GM19438 (cell line): Measurements from ENCODE around the gene MYO18A.
"Not testable (repeated sequence)": the region's sequence is repeated elsewhere in the genome, so short reads cannot be mapped to it uniquely, and the experiment has no call there.

Source experiments
- ATAC-seq: cut with Tn5 transposase; IDR thresholded peaks from one replicate; pipeline ENCODE4 v1.9.1; 2021; ENCODE audit warnings: low read depth; ENCODE audit not compliant: unreplicated experiment

The MYO18A gene

DNA sequence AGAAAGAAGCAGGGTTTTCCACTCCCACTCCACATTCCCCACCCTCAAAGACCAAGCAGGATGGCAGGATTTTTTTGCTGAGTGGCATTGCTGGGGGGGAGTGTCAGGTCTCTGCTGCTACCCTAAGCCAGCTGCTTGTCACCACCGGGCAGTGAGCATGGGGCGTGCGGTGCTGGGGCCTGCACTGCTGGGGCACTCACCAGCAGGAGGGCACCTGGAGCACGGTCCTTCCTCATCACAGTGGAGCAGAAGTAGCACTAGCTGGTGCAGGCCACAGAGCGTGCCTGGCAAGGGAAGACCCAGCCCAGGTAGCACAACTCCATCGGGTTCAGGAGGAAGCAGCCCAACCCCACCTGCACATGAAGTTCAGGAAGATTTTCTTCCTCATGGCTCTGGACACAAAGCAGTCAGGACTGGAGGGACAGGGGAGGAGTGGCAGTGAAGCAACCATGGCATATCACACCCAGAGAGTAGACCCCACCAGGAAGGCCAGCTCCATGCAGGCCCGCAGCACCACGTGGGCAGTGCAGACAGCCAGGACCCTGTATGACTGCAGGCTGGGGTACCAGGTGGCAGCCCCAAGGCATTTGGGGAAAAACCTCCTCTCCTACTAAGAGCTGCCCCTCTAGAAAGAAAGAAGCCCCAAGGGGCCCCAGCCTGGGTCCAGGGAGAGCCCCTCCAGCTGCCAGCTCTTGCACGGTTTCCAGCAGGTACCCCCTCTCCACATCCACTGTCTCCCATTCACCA lies 16.7 kb upstream of the MYO18A start:
- ATAC-seq = no peak

DNA sequence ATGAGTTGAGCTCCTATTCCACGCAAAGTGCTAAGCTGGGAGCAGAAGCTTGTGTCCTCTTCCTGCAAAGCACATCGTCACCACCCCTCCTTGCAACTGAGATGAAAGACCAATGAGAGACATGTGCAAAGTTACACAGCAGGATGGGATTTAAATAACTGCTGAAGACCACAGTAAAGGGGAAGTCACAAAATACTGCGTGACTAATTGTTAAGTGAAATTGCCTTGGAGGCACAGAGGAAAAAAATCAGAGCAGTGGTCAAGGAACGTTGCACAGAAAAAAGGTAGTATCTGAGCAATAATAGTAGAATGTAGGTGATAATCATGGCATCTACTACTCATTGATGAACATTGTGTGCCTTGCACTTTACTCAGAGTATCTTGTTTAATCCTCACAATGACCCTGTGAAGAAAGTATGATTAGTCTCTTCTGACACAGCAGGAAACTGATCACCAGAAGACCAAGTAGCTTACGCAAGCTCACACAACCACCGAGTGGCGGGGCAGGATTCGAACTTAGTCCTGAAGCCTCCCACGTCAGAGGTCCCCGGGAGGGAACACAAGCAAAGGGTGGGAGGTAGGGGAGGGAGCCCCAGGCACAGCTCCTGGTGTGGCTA lies 15.4 kb upstream of the MYO18A start:
- no peak for ATAC-seq

DNA sequence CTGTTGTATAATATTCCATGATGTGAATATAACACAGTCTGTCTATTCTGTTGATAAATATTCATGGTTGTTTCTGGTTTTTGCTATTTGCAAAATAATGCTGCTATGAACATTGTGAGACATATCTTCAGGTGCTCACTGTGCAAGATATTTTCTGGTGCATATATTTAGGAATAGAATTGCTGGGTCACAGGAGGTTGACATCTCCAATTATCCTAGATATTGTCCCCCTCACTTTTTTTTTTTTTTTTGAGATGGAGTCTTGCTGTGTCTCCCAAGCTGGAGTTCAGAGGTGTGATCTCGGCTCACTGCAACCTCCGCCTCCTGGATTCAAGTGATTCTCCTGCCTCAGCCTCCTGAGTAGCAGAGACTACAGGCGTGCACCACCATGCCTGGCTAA lies 14.5 kb upstream of the MYO18A start:
- ATAC-seq = no peak

DNA sequence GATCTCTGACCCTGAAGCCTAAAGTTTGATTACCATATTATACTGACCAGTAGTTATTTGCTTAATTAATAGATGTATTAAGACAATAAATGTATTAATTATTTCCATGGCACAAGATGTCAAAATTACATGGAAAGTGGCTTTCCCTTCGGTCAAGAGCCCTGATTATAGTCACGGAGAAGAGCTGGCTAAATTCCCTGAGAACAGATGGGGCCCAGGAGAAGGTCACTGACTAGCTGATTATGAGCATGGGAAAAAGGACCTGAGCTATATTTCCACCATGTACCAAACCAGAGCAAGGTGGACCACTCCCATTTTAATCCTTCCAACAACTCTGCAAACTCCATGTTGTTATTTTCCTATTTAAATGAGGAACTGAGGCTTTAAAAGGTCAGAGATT lies 12.9 kb upstream of the MYO18A start:
- ATAC-seq = no peak

DNA sequence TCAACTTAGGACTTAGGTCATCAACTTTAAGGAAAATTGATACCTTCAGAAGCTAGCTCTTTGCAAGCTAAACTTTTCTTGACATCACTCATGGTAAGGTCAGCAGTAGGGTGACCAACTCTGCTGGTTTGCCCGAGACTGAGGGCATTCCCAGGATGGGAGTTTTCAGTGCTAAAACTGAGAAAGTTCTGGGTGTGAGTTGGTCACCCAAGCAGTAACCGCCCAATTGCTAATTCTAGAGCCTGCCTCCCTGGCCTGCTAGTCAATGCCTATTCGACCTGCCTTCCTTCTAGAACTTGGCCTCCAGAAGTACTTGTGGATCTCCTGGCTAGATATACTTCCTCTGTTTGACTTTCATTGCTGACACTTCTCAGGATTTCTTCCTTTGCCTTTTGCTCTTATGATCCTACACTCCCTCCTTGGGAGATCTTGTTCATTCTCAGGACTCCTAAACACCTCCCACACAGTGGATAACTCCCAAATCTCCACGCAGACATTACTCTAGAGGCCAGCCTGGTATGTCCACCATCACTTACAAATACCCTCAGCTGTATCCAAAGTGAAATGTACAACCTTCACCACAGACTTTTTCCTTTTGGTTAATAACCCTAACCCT lies 10.5 kb upstream of the MYO18A start:
- ATAC-seq = no peak

DNA sequence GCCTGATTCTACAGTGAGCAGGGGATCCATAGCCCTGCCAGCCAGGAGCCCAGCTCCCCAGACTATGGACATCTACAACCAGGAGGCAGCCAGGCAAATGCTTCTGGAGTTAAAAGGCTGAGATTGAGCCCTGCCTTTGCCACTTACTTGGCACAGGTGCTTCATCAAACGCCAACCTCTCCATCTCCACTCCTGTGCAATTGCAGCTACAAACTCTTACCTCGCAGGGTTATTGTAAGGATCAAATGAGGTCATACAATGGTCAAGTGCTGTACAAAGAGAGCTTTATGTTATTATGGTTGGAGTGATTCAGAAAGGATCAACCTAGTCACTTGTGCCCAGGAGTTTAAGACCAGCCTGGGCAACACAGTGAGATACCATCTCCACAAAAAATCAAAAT lies 9.8 kb upstream of the MYO18A start:
- no peak for ATAC-seq

DNA sequence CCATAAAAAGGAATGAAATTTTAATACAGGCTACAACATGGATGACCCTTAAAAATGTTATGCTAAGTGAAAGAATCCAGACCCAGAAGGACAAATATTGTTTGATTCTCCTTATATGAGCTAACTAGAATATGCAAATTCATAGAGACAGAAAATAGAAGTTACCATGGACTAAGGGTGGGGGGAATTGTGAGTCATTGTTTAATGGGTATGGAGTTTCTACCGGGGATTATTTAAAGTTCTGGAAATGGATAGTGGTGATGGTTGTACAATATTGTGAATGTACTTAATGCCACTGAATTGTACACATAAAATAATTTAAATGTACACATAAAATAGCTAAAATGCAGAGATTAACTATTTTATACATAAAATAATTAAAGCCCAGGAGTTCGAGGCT lies 9.2 kb upstream of the MYO18A start:
- no peak for ATAC-seq

DNA sequence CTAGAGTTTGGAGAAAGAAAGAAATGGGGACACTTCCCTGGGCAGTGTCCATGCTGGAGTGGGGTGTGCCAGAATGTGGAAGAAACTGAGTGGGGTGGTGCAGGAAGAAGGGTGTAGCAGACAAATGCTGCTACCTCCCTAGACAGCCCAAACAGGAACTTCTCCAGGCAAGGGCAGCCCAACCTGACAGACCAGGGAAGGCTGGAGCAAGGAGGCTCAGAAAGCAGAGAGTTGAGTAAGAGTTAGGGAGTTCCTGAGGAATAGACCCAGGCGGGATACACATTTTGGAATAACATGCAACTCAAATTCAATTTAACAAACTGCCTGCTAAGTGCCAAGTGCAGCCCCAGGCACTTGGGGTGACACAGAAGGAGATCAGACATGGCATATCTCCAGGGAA lies 1.0 kb upstream of the MYO18A start:
- ATAC-seq = no peak

DNA sequence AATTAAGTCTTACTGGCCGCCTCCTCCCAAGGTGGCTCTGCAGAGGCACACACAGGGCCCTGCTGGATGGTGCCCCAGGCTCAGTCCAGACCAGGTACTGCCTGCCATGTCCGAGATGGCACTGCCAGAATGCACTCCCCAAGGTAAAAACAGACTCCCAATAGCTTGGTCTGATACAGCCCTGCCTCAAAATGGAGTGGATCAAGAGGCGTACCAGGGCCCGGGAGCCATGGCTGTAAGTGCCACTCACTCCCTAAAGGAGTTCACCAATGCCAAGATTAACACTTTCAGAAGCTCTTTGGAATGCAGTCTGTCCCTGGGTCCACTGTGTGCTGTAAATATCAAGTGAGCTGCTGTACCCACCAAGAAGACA lies 576 bp upstream of the MYO18A start:
- ATAC-seq = no peak

DNA sequence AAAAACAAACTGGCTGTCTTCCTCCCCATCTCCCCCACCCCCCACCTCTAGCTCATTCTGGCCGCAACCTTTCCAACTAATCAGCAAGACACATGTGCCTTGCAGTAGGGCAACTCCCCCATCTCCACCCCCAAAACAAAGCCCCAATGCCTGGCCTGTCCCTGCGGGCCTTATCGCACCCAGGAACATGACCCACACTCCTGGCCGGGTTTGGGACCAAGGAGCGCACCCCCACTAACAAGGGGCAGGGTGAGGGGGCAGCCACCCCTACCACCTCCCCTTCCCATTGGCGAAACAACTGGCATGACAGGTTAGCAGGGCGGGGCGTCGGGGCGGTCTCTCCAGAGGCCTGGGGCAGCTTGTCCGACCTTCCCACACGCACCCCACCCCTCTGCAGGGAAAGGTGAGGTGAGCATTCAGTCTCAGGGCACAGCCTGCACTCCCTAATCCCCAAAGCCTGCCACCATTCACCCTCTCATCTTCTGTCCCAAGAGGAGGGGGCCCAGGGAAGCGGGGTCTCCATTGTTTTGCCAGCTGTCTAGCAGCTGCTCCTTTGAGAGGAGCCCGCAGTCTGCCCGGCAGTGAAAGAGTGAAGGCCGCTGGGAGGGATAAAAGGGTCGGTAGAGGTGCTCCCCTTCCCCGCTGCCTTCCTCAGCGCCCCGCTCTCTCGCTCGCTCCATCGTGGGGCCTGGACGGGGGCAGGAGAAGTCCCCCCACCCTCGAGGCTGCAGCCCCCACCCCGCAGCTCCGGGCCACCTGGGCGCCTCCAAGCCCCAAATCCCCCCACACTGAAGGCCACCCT lies 765 bp downstream of the MYO18A start:
- no peak for ATAC-seq

DNA sequence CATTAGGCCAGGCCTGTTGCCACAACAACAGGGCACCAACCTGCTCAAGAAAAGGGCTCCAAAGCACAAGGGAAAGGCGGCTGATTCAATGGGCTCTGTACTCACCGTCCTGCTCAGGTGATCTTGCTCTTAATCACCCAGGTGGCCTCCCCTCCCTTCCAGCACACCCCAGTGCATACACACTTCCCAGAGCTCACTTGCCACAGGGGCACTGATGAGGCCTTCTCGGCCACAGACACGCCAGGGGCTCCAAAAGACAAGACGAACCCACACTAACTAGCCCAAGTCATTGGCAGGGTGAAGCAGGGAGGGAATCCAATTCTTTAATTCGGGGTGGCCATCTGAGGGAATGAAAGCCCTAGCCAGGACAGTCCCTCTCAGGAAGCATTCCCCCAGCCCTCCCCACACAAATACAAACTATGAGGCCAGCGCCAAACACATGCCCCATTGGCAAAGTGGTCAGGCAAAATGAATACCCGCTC lies 1.4 kb downstream of the MYO18A start:
- no peak for ATAC-seq

DNA sequence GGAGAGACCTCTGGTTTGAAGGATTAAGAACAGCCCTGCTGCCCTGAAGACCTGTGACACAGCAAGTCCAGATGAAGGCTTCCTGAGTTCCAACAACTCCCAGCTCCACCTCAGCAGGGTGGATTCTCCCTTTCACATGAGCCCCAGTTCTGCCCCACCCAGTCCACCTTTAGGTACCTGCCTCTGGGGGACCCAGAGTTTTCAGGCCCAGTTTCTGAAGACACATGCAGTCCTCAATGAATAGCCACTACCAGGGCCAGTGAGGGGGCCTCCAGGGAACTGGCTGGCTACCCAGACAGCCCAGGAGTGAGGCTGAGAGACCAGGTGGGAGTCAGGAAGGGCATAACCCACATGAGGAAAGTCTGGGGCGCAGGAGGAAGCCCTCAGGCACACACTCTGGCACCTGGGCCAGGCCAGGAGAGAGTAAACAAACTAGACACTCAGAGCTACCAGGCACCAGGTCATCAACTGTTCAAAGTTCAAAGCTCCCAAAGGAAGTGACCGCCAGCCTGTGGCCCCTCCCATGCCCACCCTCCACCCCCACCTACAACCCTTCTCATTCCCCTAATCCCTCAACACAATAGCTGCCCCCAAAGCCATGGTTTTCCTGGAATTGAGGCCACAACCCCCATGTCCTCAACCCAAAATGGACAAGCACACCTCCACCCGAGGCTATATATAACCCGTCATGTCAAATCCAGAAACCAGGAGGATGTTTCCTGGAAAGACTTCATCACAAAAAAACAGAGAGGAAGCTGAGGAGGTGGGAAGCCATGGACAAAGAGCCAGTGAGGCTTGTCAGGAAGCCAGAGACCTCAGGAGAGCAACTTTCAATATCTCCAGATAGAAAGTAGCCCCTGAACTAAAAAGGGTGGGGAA lies 2.1 kb downstream of the MYO18A start:
- ATAC-seq = no peak

DNA sequence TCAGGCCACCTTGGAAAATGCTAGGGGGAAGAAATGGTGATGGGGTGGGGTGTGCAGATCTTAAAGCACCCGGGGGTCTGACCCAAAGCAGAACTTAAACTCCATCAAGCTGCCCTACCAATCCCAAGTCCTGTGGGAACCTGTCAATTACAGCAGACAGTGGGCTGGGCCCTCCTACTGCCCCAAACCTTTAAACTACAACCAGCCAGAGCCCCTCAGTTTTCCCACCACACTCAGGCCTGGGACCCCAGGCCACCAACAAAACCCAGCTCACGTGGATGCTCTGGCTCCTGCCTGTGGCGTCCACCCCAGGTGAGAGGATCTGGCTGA lies 2.7 kb downstream of the MYO18A start:
- ATAC-seq = no peak

DNA sequence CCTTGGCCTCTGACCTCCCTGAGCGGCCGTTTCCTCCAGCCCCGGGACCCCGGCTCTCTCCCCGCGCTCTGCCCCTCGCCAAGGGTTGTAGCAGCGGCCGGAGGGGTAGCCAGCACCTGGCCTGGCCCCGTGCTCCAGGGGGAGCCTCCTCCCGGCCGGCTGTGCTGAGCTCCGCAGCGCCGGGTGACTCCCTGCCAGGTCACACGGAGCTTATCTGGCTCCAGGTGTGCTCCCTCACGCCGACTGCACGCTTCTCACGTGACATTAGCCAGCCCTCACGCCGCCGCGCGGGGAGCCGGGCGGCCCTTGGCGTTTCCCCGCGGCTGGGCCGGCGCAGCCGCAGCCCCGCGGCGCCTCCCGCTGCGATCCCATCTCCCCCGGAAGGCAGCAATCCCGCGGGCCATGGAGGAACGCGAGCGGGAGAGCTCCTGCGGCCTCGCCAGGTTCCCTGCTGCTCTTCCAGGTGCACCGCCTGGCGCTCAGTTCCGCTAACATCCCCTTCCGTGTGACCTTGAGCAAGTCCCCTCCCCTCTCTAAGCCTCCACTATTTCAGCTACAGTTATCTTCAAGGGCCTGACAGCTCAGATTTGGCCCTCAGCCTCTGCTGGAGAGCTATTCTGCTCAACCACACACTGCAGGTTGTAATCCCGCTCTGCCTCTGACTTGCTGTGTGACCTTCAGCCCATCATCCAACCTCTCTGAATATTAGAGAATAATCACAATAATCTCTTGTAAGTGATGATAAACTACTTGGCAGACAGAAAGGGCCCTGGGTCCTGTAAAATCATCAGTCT lies 3.4 kb downstream of the MYO18A start:
- no peak for ATAC-seq

DNA sequence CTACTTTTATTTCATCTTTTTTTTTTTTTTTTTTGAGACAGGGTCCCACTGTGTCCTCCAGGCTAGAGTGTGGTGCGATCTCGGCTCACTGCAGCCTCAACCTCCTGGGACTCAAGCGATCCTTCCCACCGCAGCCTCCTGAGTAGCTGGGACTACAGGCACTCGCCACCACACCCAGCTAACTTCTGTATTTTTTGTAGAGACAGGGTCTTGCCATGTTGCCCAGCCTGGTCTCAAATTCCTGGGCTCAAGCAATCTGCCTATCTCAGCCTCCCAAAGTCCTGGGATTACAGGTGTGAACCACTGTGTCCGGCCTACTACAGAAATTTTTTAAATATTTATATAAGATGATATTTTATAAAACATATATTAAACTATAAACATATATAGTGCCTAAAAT lies 4.8 kb downstream of the MYO18A start:
- ATAC-seq = no peak

DNA sequence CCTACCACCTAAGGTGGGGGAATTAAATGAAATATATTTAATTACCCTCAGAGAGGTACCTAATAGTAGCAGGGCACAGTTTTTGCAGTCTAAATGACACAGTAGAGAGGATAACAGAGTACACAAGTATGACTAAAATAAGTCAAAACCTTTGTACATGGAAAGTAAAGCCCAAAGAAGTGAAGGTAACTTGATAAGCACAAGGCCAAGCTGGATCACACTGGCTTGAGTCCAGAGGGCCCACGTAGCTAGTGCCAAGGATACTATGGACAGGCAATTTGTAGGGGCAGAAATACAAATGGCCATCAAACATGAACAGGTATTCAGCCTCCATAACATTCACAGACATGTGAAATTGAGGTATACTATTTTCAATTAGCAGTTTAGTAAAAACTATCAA lies 7.6 kb downstream of the MYO18A start:
- ATAC-seq = no peak

DNA sequence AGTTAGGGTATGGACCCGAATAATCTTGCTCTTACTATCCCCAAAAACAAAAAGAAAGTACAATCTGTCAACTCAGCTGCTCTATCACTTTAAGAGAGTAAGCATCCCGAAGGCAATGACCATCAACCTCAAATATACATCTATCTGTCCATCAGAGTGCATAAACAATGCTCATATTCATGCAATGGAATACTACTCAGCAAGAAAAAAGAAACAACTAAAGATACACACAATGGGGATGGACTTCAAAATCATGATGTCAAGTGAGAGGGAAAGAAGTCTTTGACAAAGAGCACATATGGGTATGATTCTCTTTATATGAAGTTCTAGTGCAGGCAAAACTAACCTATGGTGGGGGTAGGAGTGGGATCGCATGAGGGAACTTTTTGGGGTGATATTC lies 9.5 kb downstream of the MYO18A start:
- ATAC-seq = no peak

DNA sequence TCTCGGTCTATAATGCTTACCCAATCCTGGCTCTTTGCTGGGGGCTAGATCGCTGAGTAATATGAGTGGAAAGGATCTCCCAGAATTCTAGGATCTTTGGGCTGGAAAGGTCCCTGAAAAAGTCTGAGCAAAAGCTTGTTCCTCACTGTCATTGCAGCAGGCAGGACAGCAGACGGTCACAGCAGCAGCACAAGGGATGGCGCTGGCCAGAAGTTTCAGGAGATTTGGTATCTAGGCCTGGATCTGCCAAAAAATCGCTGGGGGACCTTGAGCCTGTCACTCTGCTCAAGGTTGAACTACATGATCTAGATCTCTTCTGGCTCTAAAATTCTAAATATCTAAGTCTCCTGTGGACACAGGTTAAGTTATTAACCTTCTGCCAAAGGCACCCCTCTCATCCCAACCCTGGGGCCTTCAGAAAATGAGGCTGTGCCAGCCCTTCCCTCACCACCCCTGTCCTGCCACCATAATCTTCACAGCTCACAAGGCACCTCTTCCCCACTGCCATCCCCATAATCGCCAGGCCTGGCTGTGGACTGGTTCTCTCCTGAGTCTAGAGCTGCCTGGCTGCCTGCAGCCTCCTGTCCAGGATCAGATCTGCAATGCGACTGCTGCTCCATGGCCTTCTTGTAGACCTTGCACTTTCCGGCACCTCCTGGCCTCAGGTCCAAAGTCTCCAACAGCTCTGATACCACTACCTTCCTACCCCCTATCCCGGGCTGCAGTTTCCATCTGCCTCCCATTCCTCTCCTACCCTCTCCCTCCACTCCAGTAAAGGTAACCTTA lies 10.2 kb downstream of the MYO18A start:
- no peak for ATAC-seq

DNA sequence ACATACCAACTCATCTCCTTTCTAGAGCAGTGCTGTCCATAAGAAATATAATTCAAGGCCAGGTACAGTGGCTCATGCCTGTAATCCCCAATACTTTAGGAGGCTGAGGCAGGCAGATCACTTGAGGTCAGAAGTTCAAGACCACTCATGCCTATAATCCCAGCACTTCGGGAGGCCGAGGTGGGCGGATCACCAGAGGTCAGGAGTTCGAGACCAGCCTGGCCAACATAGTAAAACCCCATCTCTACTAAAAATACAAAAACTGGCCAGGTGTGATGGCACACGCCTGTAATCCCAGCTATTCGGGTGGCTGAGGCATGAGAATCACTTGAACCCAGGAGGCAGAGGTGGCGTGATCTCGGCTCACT lies 11.5 kb downstream of the MYO18A start:
- ATAC-seq = not testable (repeated sequence)
